A549 (cell line): ENCODE results near the gene TMEM86B. TPM values are rescaled to one million over a fixed set of nuclear protein-coding genes. Genes with fewer than 3 reads are reported as not detected.

ENCODE experiments used
- ATAC-seq, 2 experiments: fragments of 200-7000 bp in 1 of 2; fragments of >200 bp in 1 of 2; cut with Nextera tagmentation in 1 of 2; cut with Tn5 transposase in 1 of 2; 3 replicates each; pipeline versions ENCODE4 v1.8.0 to v1.9.1; 2018 to 2020; ENCODE audit warnings: mild to moderate bottlenecking in 1 of 2, moderate library complexity in 1 of 2
- CTCF ChIA-PET: fragments of 300-600 bp; sonication (Branson Sonifier 250); formaldehyde crosslinking; extraction: SDS; loops from one replicate; lab custom pipeline; 2021; ENCODE audit warnings: antibody characterized with exemption, inconsistent platforms; lab: Yijun Ruan, JAX
- POLR2A ChIA-PET: fragments of 350-600 bp; formaldehyde crosslinking; extraction: SDS; loops from one replicate; lab custom pipeline; 2021; ENCODE audit warnings: antibody characterized with exemption, inconsistent platforms; lab: Yijun Ruan, JAX
- DNase-seq, 2 experiments: peaks; one replicate each; pipeline versions ENCODE4 v3.0.0 to v3.0.0-alpha.2; 2011 to 2016; ENCODE audit warnings: low read depth in 1 of 2, low spot score in 1 of 2
- FAIRE-seq: peaks from 2 replicates; lab custom pipeline; 2011; peaks lifted over from hg19 to GRCh38; lab: Jason Lieb, UNC
- H3K27ac ChIP-seq, 2 experiments: fragments of >200 bp; sonication (Bioruptor Twin); formaldehyde crosslinking; 3 replicates each; pipeline ENCODE4 v1.5.1; 2016 to 2017
- H3K4me1 ChIP-seq: fragments of >200 bp; sonication (Bioruptor Twin); formaldehyde crosslinking; 3 replicates; pipeline ENCODE4 v1.6.1; 2016
- H3K4me2 ChIP-seq: fragments of >200 bp; sonication (Bioruptor Twin); formaldehyde crosslinking; 3 replicates; pipeline ENCODE4 v1.6.1; 2016
- H3K4me3 ChIP-seq: fragments of >200 bp; sonication (Bioruptor Twin); formaldehyde crosslinking; 3 replicates; pipeline ENCODE4 v1.5.1; 2016
- H3K9me3 ChIP-seq: fragments of >200 bp; sonication (Bioruptor Twin); formaldehyde crosslinking; 3 replicates; pipeline ENCODE4 v1.6.1; 2016
- BCL3 ChIP-seq: fragments of >200 bp; sonication (Bioruptor Twin); formaldehyde crosslinking; IDR thresholded peaks from 3 replicates; pipeline ENCODE4 v1.6.1; 2016
- CEBPB ChIP-seq, 2 experiments: fragments of >200 bp in 1 of 2; sonication (Bioruptor Twin) in 1 of 2; formaldehyde crosslinking in 1 of 2; IDR thresholded peaks; 2 replicates each; pipeline ENCODE4 v1.6.1; 2012 to 2016
- CTCF ChIP-seq: fragments of >200 bp; sonication (Bioruptor Twin); formaldehyde crosslinking; IDR thresholded peaks from 3 replicates; pipeline ENCODE4 v1.5.1; 2016
- ESRRA ChIP-seq: fragments of 150-350 bp; IDR thresholded peaks from 2 replicates; pipeline ENCODE4 v1.6.1; 2014; ENCODE audit warnings: mild to moderate bottlenecking, low read length, borderline replicate concordance
- FOXS1 ChIP-seq: fragments of 250-450 bp; sonication (Bioruptor Pico); IDR thresholded peaks from 2 replicates; pipeline ENCODE4 v1.5.0; 2020; ENCODE audit warnings: mild to moderate bottlenecking, moderate library complexity
- HDAC2 ChIP-seq: fragments of 200-600 bp; sonication (generic); IDR thresholded peaks from 2 replicates; pipeline ENCODE4 v1.6.1; 2016
- HES2 ChIP-seq: fragments of >200 bp; sonication (Bioruptor Twin); formaldehyde crosslinking; IDR thresholded peaks from 2 replicates; pipeline ENCODE4 v1.6.1; 2016
- HEYL ChIP-seq: fragments of 250-450 bp; sonication (Bioruptor Pico); IDR thresholded peaks from 2 replicates; pipeline ENCODE4 v1.8.0; 2021; ENCODE audit warnings: mild to moderate bottlenecking, moderate library complexity
- MAFK ChIP-seq: fragments of 450-650 bp; IDR thresholded peaks from 2 replicates; pipeline ENCODE4 v1.6.1; 2014; ENCODE audit not compliant: partially characterized antibody
- MYC ChIP-seq: IDR thresholded peaks from 2 replicates; pipeline ENCODE4 v1.6.1; 2012; ENCODE audit warnings: mild to moderate bottlenecking, inconsistent platforms, low read length, improper control_type of control experiment, borderline replicate concordance
- NFE2L2 ChIP-seq: fragments of 150-350 bp; conservative IDR thresholded peaks from 2 replicates; pipeline ENCODE4 v1.6.1; 2014; ENCODE audit warnings: low read length
- PBX3 ChIP-seq: IDR thresholded peaks from 2 replicates; pipeline ENCODE4 v1.6.1; 2012
- PHF8 ChIP-seq: fragments of 200-600 bp; sonication (generic); IDR thresholded peaks from 2 replicates; pipeline ENCODE4 v1.6.1; 2016; ENCODE audit warnings: low read depth, mild to moderate bottlenecking, antibody characterized with exemption, moderate library complexity, borderline replicate concordance
- POLR2A ChIP-seq: IDR thresholded peaks from 2 replicates; pipeline ENCODE4 v1.6.1; 2012; ENCODE audit warnings: mild to moderate bottlenecking, low read length
- RARB ChIP-seq: fragments of 250-450 bp; sonication (Bioruptor Pico); IDR thresholded peaks from 2 replicates; pipeline ENCODE4 v1.8.0; 2021; ENCODE audit warnings: mild to moderate bottlenecking, moderate library complexity
- ZC3H11A ChIP-seq: fragments of 450-650 bp; IDR thresholded peaks from 2 replicates; pipeline ENCODE4 v1.6.1; 2014; ENCODE audit warnings: antibody characterized with exemption, mild to moderate bottlenecking
- ZSCAN20 ChIP-seq: fragments of 250-450 bp; sonication (Bioruptor Pico); IDR thresholded peaks from 2 replicates; pipeline ENCODE4 v1.8.0; 2022; ENCODE audit warnings: mild to moderate bottlenecking, moderate library complexity
- WGBS: methylation state at CpG from one replicate; pipeline ENCODE4 v1.1.6; 2017; ENCODE audit errors: missing lambda C conversion rate; 5-methylcytosine and 5-hydroxymethylcytosine counted together
- polyA plus RNA-seq, 4 experiments: library from polyadenylated mRNA; depleted of rRNA in 3 of 4; stranded (reverse); fragments of >200 nt; fragmentation: RNase III in 1 of 4; extraction: RNeasy Plus Mini Kit Qiagen cat#74134 plus additional on column Dnase treatment in 1 of 4; gene quantifications; 2 replicates in 3 of 4; 3 replicates in 1 of 4; pipeline ENCODE4 v1.2.3, GENCODE V29; 2011 to 2017

Gene TMEM86B
- polyA plus RNA-seq, 2 of the 4 experiments (the other 2 are of a cell fraction): 1.6 to 3.4 TPM

GRCh38 chr19:55254625-55254977 lies 26.0 kb upstream of the TMEM86B start:
- Histone ChIP-seq H3K27ac (peak overlapping the region in 1 of 2 experiments; percentile 95; a peak in 1 of 6 replicates), H3K9me3 (no peaks in the 10 kb centered on the region), H3K4me3 (no peak overlapping the region), H3K4me1 (peaks cover 32% of the 10 kb centered on the region), H3K4me2 (no peak overlapping the region)
- TF ChIP-seq CTCF: no peak
- no peak for TF ChIP-seq NFE2L2
- no peak for TF ChIP-seq HES2
- TF ChIP-seq RARB (CRISPR knock-in tag): no peak
- no peak for TF ChIP-seq MYC
- TF ChIP-seq ESRRA: no peak
- no peak for TF ChIP-seq HDAC2
- no peak for TF ChIP-seq ZC3H11A
- TF ChIP-seq FOXS1 (CRISPR knock-in tag): no peak
- no peak for TF ChIP-seq POLR2A
- no peak for TF ChIP-seq BCL3
- no peak for TF ChIP-seq ZSCAN20 (CRISPR knock-in tag)
- FAIRE-seq (no peak), DNase-seq (no peak), ATAC-seq (no peak)
- 89% methylated on average over 6 of the region's 6 CpGs for WGBS
- CTCF ChIA-PET: interaction anchor here (0.9 to 4.1 kb wide), 20 partner anchors 8 to 351 kb away, joined by 3 to 17 read pairs (median 4); partner anchors contain the start of genes HSPBP1, TMEM238 and ZNF865
- POLR2A ChIA-PET: no interaction called here

- H3K4me1 ChIP-seq: peaks cover 31% of the 10 kb centered on the region
- TF ChIP-seq PBX3 (no peak), MAFK (no peak), MYC (no peak), HEYL (CRISPR knock-in tag) (no peak), CEBPB (IDR thresholded peaks at IDR 0.05) (no peak)
- DNase-seq (no peak), ATAC-seq (no peak), FAIRE-seq (no peak)
- POLR2A ChIA-PET: no interaction called here
- CTCF ChIA-PET: interaction anchor here (0.6 to 4.1 kb wide), 16 partner anchors 10 to 164 kb away, joined by 3 to 17 read pairs (median 4); partner anchors contain the start of genes HSPBP1 and TMEM238
- WGBS: 92% methylated on average over 23 of the region's 23 CpGs
- no peaks in the 10 kb centered on the region for H3K9me3 ChIP-seq
- H3K4me3 ChIP-seq: no peak overlapping the region
- H3K4me2 ChIP-seq: no peak overlapping the region
- H3K27ac ChIP-seq: 0 out of 6 replicates have a peak overlapping the region, but pooled peaks of 1 of the 2 experiments have one; percentile 95
Observed at GRCh38 chr19:55253842-55254624, 25.5 kb upstream of the TMEM86B start.

- WGBS: 92% methylated on average over 21 of the region's 21 CpGs
- FAIRE-seq: no peak
- POLR2A ChIA-PET: no interaction called here
Observed at GRCh38 chr19:55252760-55253663, 24.4 kb upstream of the TMEM86B start.

More at GRCh38 chr19:55252760-55253663, 24.4 kb upstream of the TMEM86B start:
- ATAC-seq (no peak), DNase-seq (no peak)
- H3K27ac ChIP-seq: no peak overlapping the region; a peak in 1 of 6 replicates
- H3K9me3 ChIP-seq: no peaks in the 10 kb centered on the region
- H3K4me3 ChIP-seq: no peak overlapping the region
- TF ChIP-seq PHF8: no peak
- peaks cover 41% of the 10 kb centered on the region for H3K4me1 ChIP-seq
- CTCF ChIA-PET: interaction anchor here (0.6 to 3.8 kb wide), 7 partner anchors 11 to 165 kb away, joined by 3 to 17 read pairs (median 4); no protein-coding TSS in a partner anchor
- no peak overlapping the region for H3K4me2 ChIP-seq
